ENCODE measurements around the gene GIMAP4.
"Not testable (repeated sequence)": the region's sequence is repeated elsewhere in the genome, so short reads cannot be mapped to it uniquely, and the experiment has no call there.

Gene GIMAP4

GRCh38 chr7:150567169-150567568 lies at the start of gene GIMAP4:
Gene GIMAP4, plus strand, starts transcription at chr7:150567390. Its CDS starts 2,512 bp downstream, at chr7:150569902.
- DNase-seq (ENCODE audit: low spot score): no peak

GRCh38 chr7:150519310-150519709 lies 47.9 kb upstream of the GIMAP4 start:
- no peak for DNase-seq (ENCODE audit: low spot score)

- no peak for DNase-seq (ENCODE audit: low spot score)
These were observed 47.0 kb upstream of the GIMAP4 start for GRCh38 chr7:150520145-150520544.

GRCh38 chr7:150522931-150523330 lies 44.3 kb upstream of the GIMAP4 start:
- not testable (repeated sequence) for DNase-seq (ENCODE audit: low spot score)

- DNase-seq (ENCODE audit: low spot score): no peak
These were observed 43.2 kb upstream of the GIMAP4 start for GRCh38 chr7:150524018-150524417.

- no peak for DNase-seq (ENCODE audit: low spot score)
These were observed 35.5 kb upstream of the GIMAP4 start for GRCh38 chr7:150531704-150532103.

GRCh38 chr7:150538259-150538658 lies 28.9 kb upstream of the GIMAP4 start:
- no peak for DNase-seq (ENCODE audit: low spot score)

- no peak for DNase-seq (ENCODE audit: low spot score)
These were observed 14.0 kb upstream of the GIMAP4 start for GRCh38 chr7:150553163-150553562.

GRCh38 chr7:150556521-150557138 lies 10.6 kb upstream of the GIMAP4 start:
- DNase-seq (ENCODE audit: low spot score): no peak

- DNase-seq (ENCODE audit: low spot score): no peak
These were observed 6.7 kb upstream of the GIMAP4 start for GRCh38 chr7:150560486-150560885.

GRCh38 chr7:150562919-150563318 lies 4.3 kb upstream of the GIMAP4 start:
- DNase-seq (ENCODE audit: low spot score): no peak

- no peak for DNase-seq (ENCODE audit: low spot score)
These were observed 3.2 kb upstream of the GIMAP4 start for GRCh38 chr7:150564006-150564405.

GRCh38 chr7:150564566-150564965 lies 2.6 kb upstream of the GIMAP4 start:
- DNase-seq (ENCODE audit: low spot score): no peak

- no peak for DNase-seq (ENCODE audit: low spot score)
These were observed 2.0 kb upstream of the GIMAP4 start for GRCh38 chr7:150565239-150565638.

GRCh38 chr7:150566123-150566522 lies 1.1 kb upstream of the GIMAP4 start:
- DNase-seq (ENCODE audit: low spot score): no peak

GRCh38 chr7:150566572-150566971 lies 618 bp upstream of the GIMAP4 start:
- no peak for DNase-seq (ENCODE audit: low spot score)

GRCh38 chr7:150567871-150568301 lies 696 bp downstream of the GIMAP4 start:
- DNase-seq (ENCODE audit: low spot score): no peak

GRCh38 chr7:150568714-150569113 lies 1.5 kb downstream of the GIMAP4 start:
- no peak for DNase-seq (ENCODE audit: low spot score)

- DNase-seq (ENCODE audit: low spot score): no peak
These were observed 2.2 kb downstream of the GIMAP4 start for GRCh38 chr7:150569245-150569955.

- no peak for DNase-seq (ENCODE audit: low spot score)
These were observed 3.6 kb downstream of the GIMAP4 start for GRCh38 chr7:150570556-150571465.

- no peak for DNase-seq (ENCODE audit: low spot score)
These were observed 5.3 kb downstream of the GIMAP4 start for GRCh38 chr7:150572496-150572895.

- DNase-seq (ENCODE audit: low spot score): not testable (repeated sequence)
These were observed 12.9 kb downstream of the GIMAP4 start for GRCh38 chr7:150579979-150580637.

Measured in LoVo (cell line).